NCI-H526 (cell line): ENCODE results near the gene MASP2.
A peak's percentile ranks its signal among the peaks of the same experiment; 100 is the strongest.
"Not testable (repeated sequence)": the region's sequence is repeated elsewhere in the genome, so short reads cannot be mapped to it uniquely, and the experiment has no call there.

Source experiments
- DNase-seq, 2 experiments: peaks; one replicate each; lab custom pipeline; 2025; lab: John Stamatoyannopoulos, UW

MASP2 gene

GRCh38 chr1:10990828-10991227 is 56.2 kb downstream of the MASP2 start:
- DNase-seq: no peak

- not testable (repeated sequence) for DNase-seq
Measured at GRCh38 chr1:10989920-10990516, 57.0 kb downstream of the MASP2 start.

- DNase-seq: no peak
Measured at GRCh38 chr1:10989095-10989494, 57.9 kb downstream of the MASP2 start.

- no peak for DNase-seq
Measured at GRCh38 chr1:10987840-10988417, 59.1 kb downstream of the MASP2 start.

GRCh38 chr1:10986525-10986890 is 60.5 kb downstream of the MASP2 start:
- DNase-seq: no peak

GRCh38 chr1:10980841-10981727 is 66.0 kb downstream of the MASP2 start:
- no peak for DNase-seq

- peak in 1 of 2 experiments; percentile 77 for DNase-seq
Measured at GRCh38 chr1:10980094-10980577, 66.9 kb downstream of the MASP2 start.

- DNase-seq: no peak
Measured at GRCh38 chr1:10979483-10979920, 67.5 kb downstream of the MASP2 start.

GRCh38 chr1:10978719-10979118 is 68.3 kb downstream of the MASP2 start:
- no peak for DNase-seq
